ENCODE measurements around the gene SHROOM4. TPM values are rescaled to one million over a fixed set of nuclear protein-coding genes. Genes with fewer than 3 reads are reported as not detected.

Gene SHROOM4
- total and polyA plus RNA-seq, 8 donors: 23.0 to 39.1 (median 34.4) TPM

DNA sequence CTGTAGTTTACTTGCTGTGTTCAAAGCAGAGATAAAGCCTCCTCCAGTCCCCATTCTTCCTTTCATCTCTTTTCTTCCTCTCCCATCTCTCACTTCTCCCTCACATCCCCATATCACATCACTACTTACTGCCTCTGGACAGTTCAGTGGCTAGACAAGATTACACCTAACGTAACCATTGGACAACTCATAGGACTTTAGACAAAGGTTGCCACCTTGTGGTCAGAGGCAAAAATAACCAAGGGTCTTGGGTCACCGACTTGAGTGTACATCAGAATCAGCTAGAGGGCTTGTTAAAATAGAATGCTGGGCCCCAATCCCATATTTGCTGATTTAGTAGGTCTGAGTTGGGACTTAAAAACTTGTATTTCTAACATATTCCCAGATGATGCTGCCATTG, 234.0 kb downstream of the SHROOM4 start:
- H3K27me3 ChIP-seq: peaks cover 0 to 3% of the 10 kb centered on the region in 2 donors
- H3K36me3 ChIP-seq: no peaks in the 10 kb centered on the region
- H3K27ac ChIP-seq: no peak overlapping the region
- no peaks in the 10 kb centered on the region for H3K4me1 ChIP-seq
- no peaks in the 10 kb centered on the region for H3K9me3 ChIP-seq
- no peak overlapping the region for H3K4me3 ChIP-seq
- intact Hi-C loops (cut with DNase I): no loop called here
- peak; percentile 85 for ATAC-seq
- DNase-seq: peak in 2 of 4 donors; percentile 23 to 47
- TF ChIP-seq CTCF (IDR thresholded peaks at IDR 0.05): peak; percentile 42 to 57

DNA sequence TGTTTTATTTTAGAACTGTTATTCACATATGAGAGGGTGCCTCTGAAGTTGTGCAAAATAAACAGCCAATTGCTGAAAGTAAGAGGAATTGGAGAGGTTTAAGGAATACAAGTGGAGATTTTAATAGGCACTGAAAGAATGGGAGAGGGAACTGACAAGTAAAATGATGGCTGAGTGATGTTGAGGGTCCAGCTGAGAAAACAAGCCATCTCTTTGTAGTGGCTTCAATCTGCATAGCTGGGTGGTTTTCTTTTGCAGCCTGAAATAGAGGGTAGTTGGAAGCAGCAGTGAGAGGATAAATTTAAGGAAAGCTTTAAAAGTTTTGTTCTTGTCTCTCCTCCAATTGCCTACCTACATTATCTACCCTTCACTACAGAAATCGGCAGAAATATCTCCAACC, 236.7 kb downstream of the SHROOM4 start:
- intact Hi-C loops (cut with DNase I): no loop called here
- Histone ChIP-seq H3K27ac (no peak overlapping the region), H3K4me1 (no peaks in the 10 kb centered on the region), H3K4me3 (no peak overlapping the region), H3K27me3 (peaks cover 0 to 3% of the 10 kb centered on the region in 2 donors), H3K9me3 (no peaks in the 10 kb centered on the region), H3K36me3 (no peaks in the 10 kb centered on the region)
- TF ChIP-seq CTCF (IDR thresholded peaks at IDR 0.05): no peak
- DNase-seq (no peak), ATAC-seq (no peak)

- Histone ChIP-seq H3K9me3 (no peaks in the 10 kb centered on the region), H3K27me3 (peaks cover 0 to 4% of the 10 kb centered on the region in 2 donors), H3K4me1 (no peaks in the 10 kb centered on the region), H3K4me3 (no peak overlapping the region), H3K36me3 (no peaks in the 10 kb centered on the region), H3K27ac (no peak overlapping the region)
- no peak for DNase-seq
- no peak for ATAC-seq
- no peak for TF ChIP-seq CTCF (IDR thresholded peaks at IDR 0.05)
- intact Hi-C loops (cut with DNase I): no loop called here
Observed at GRCh38 chrX:50567636-50568035, 246.4 kb downstream of the SHROOM4 start.

- TF ChIP-seq CTCF (IDR thresholded peaks at IDR 0.05): no peak
- Histone ChIP-seq H3K4me3 (no peak overlapping the region), H3K36me3 (no peaks in the 10 kb centered on the region), H3K9me3 (no peaks in the 10 kb centered on the region), H3K27me3 (peaks cover 0 to 4% of the 10 kb centered on the region in 2 donors), H3K4me1 (no peaks in the 10 kb centered on the region), H3K27ac (no peak overlapping the region)
- ATAC-seq: no peak
- DNase-seq: no peak
- intact Hi-C loops (cut with DNase I): no loop called here
Observed at GRCh38 chrX:50565718-50566117, 248.3 kb downstream of the SHROOM4 start.

Other genes with a start within 250 kb of the SHROOM4 start
- not detected for gene BMP15, start 96.5 kb upstream of the SHROOM4 start, total RNA-seq
- under 1 TPM in 2 of 6 donors, not detected in 4; 0.23 TPM for gene BMP15, start 96.5 kb upstream of the SHROOM4 start, polyA plus RNA-seq (ENCODE audit: insufficient read length in 6 of 6)